GOT3 (cell line): ENCODE measurements around the gene FEM1A.

Source experiments
- DNase-seq: peaks from one replicate; lab custom pipeline; 2025; ENCODE audit warnings: mixed read lengths; lab: John Stamatoyannopoulos, UW

The FEM1A gene

DNA sequence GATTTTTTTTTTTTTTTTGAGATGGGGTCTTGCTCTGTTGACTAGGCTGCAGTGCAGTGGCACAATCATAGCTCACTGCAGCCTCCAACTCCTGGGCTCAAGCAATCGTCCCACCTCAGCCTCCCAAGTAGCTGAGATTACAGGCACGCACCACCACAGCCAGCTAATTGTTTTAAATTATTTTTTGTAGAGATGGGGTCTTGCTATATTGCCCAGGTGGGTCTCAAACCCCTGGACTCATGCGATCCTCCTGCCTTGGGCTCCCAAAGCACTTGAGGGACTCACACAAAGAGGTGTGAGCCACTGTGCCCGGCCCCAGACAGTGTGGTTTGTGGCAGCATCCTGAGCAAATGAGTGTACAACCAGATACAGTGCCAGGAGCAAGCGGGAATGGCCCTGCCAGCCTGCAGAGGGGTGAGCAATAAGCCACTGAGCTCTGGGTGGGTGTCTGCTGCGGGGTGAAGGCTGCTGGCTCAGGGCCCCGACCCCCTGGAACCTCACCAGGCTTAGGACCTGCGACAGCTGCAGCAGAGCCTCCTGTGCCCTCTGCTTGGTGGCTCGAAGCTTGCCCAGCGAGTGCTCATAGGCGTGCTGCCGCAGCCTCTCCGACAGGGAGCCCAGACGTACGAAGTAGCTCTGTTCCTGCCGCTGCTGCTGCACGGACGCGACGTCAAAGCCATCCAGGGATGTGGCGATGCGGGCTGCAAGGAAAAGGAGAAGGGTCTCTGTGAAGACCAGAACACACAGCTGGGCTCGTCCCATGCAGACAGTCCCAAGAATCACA, 55.8 kb downstream of the FEM1A start:
- no peak for DNase-seq

DNA sequence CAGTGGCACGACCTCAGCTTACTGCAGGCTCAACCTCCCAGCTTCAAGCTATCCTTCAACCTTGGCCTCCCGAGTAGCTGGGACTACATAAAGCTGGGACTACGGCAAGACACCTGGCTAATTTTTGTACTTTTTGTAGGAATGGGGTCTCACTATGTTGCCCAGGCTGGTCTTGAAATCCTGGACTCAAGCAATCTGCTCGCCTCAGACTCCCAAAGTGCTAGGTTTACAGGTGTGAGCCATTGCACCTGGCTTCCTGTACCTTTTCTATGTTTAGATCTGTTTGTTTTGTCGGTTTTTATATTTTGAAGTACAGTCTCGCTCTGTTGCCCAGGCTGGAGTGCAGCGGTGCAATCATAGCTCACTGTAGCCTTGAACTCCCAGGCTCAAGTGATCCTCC, 57.5 kb downstream of the FEM1A start:
- DNase-seq = no peak
